Mesothelial cell of epicardium (in vitro differentiated cells): ENCODE data around the gene RASD2. TPM values are rescaled to one million over a fixed set of nuclear protein-coding genes. Genes with fewer than 3 reads are reported as not detected.

Experiments used
- DNase-seq, 2 experiments: peaks; one replicate each; pipeline ENCODE4 v3.0.0; 2021; ENCODE audit warnings: low spot score in 2 of 2; ENCODE audit not compliant: unreplicated experiment in 2 of 2
- H3K27ac Mint-ChIP-seq: 2 replicates; pipeline ENCODE4 v1.8.0; 2021; ENCODE audit warnings: mixed read lengths
- H3K27me3 Mint-ChIP-seq: 2 replicates; pipeline ENCODE4 v1.8.0; 2021; ENCODE audit warnings: low read depth, mixed read lengths
- H3K36me3 Mint-ChIP-seq: 2 replicates; pipeline ENCODE4 v1.8.0; 2021; ENCODE audit warnings: mixed read lengths
- H3K4me1 Mint-ChIP-seq: 2 replicates; pipeline ENCODE4 v1.8.0; 2021; ENCODE audit warnings: mixed read lengths
- H3K4me3 Mint-ChIP-seq: 2 replicates; pipeline ENCODE4 v1.8.0; 2021; ENCODE audit warnings: mild to moderate bottlenecking, moderate library complexity, mixed read lengths
- H3K9me3 Mint-ChIP-seq: 2 replicates; pipeline ENCODE4 v1.8.0; 2021; ENCODE audit warnings: mixed read lengths
- CTCF ChIP-seq: fragments of 200-600 bp; sonication (generic); IDR thresholded peaks from one replicate; pipeline ENCODE4 v1.5.0; 2021; ENCODE audit warnings: antibody characterized with exemption; ENCODE audit not compliant: unreplicated experiment
- total RNA-seq: library from RNA; stranded (reverse); gene quantifications from 3 replicates; pipeline ENCODE4 v1.2.1, GENCODE V29; 2021

RASD2 gene
- total RNA-seq, 1 donor from 2014 or later = not detected

- H3K36me3 Mint-ChIP-seq = no peaks in the 10 kb centered on the region
- no peak overlapping the region for H3K4me3 Mint-ChIP-seq
- peaks cover 15% of the 10 kb centered on the region for H3K27me3 Mint-ChIP-seq
- no peak for TF ChIP-seq CTCF
- no peak overlapping the region for H3K27ac Mint-ChIP-seq
- no peaks in the 10 kb centered on the region for H3K9me3 Mint-ChIP-seq
- DNase-seq = no peak
- peaks cover 4% of the 10 kb centered on the region for H3K4me1 Mint-ChIP-seq
These were observed 23.4 kb upstream of the RASD2 start for GRCh38 chr22:35517207-35517606.

- Mint-ChIP-seq H3K4me3 (no peak overlapping the region), H3K27ac (no peak overlapping the region)
These were observed 22.7 kb upstream of the RASD2 start for GRCh38 chr22:35517769-35518530.

GRCh38 chr22:35518811-35519210 is 21.8 kb upstream of the RASD2 start:
- no peak for TF ChIP-seq CTCF
- no peak overlapping the region for H3K4me3 Mint-ChIP-seq
- H3K9me3 Mint-ChIP-seq = no peaks in the 10 kb centered on the region
- DNase-seq = no peak
- peaks cover 11% of the 10 kb centered on the region for H3K27me3 Mint-ChIP-seq
- no peaks in the 10 kb centered on the region for H3K36me3 Mint-ChIP-seq
- H3K27ac Mint-ChIP-seq = no peak overlapping the region
- H3K4me1 Mint-ChIP-seq = peaks cover 13% of the 10 kb centered on the region

More at GRCh38 chr22:35517769-35518530, 22.7 kb upstream of the RASD2 start:
- Mint-ChIP-seq H3K9me3 (no peaks in the 10 kb centered on the region), H3K4me1 (peaks cover 12% of the 10 kb centered on the region), H3K36me3 (no peaks in the 10 kb centered on the region), H3K27me3 (peaks cover 15% of the 10 kb centered on the region)
- no peak for DNase-seq
- TF ChIP-seq CTCF = no peak

- no peaks in the 10 kb centered on the region for H3K9me3 Mint-ChIP-seq
- no peaks in the 10 kb centered on the region for H3K36me3 Mint-ChIP-seq
- no peak for TF ChIP-seq CTCF
- DNase-seq = no peak
- H3K27ac Mint-ChIP-seq = no peak overlapping the region
- peaks cover 13% of the 10 kb centered on the region for H3K4me1 Mint-ChIP-seq
- peaks cover 11% of the 10 kb centered on the region for H3K27me3 Mint-ChIP-seq
- H3K4me3 Mint-ChIP-seq = no peak overlapping the region
These were observed 21.2 kb upstream of the RASD2 start for GRCh38 chr22:35519306-35520000.

GRCh38 chr22:35521358-35522224 is 19.0 kb upstream of the RASD2 start:
- H3K27ac Mint-ChIP-seq = no peak overlapping the region
- H3K4me3 Mint-ChIP-seq = no peak overlapping the region
- no peak for DNase-seq
- H3K27me3 Mint-ChIP-seq = peaks cover 5% of the 10 kb centered on the region
- H3K36me3 Mint-ChIP-seq = no peaks in the 10 kb centered on the region
- TF ChIP-seq CTCF = no peak
- H3K4me1 Mint-ChIP-seq = peaks cover 13% of the 10 kb centered on the region
- H3K9me3 Mint-ChIP-seq = no peaks in the 10 kb centered on the region
